ENCODE data around the gene DPH3.

The DPH3 gene

DNA sequence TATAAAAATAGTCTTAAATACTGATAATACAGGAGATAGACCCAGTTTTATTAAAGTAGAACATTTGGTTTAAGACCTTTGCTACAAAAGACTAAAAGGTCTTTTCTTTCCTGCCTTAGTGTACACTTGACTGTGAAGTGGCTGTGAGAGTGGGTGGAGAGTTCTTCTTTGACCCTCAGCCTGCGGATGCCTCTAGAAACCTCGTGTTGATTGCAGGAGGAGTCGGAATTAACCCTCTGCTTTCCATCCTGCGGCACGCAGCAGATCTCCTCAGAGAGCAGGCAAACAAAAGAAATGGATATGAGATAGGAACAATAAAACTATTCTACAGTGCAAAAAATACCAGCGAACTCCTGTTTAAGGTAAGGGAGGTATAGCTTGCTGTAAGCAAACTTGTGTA is 36.8 kb upstream of the DPH3 start:
- peaks cover 96% of the 10 kb centered on the region for H3K4me1 Mint-ChIP-seq
- H3K36me3 Mint-ChIP-seq (ENCODE audit: insufficient read depth): peaks cover 55% of the 10 kb centered on the region

DNA sequence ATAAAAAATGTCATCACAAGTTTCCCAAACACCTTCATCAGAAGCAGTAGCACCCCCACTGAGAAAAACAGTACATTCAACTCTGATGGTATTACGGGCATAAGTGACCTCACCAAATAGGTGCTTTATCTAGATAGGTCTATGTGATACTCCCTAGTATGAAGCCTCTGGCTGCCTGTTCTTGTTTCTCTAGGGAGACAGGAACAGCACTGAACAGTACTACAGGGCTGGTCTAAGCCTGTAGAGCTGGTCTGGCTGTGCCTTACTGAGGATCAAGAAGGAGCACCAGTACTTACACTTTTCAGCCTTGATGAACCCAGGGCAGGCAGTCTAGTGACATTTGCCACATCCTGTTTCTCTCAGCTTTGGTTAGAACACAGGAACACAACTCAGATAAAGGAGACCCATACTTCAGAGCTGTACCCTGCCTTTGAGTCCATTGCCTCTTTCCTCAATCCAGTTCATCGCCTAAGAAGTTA is 36.2 kb upstream of the DPH3 start:
- Mint-ChIP-seq H3K27me3 (no peaks in the 10 kb centered on the region), H3K36me3 (ENCODE audit: insufficient read depth) (peaks cover 60% of the 10 kb centered on the region), H3K9me3 (no peaks in the 10 kb centered on the region), H3K4me3 (peak overlapping the region; percentile 81), H3K4me1 (peaks cover 96% of the 10 kb centered on the region), H3K27ac (ENCODE audit: low read depth) (peak overlapping the region; percentile 95)
- peak; percentile 89 for ATAC-seq (replicated peaks; ENCODE audit: extremely low read depth, poor library complexity, severe bottlenecking)
- peak; percentile 44 to 63 for DNase-seq (ENCODE audit: low spot score in 2 of 2)

More for the DNA sequence above, 36.8 kb upstream of the DPH3 start:
- no peaks in the 10 kb centered on the region for H3K27me3 Mint-ChIP-seq
- no peaks in the 10 kb centered on the region for H3K9me3 Mint-ChIP-seq
- peak; percentile 15 for ATAC-seq (replicated peaks; ENCODE audit: extremely low read depth, poor library complexity, severe bottlenecking)
- peak overlapping the region; percentile 81 for H3K4me3 Mint-ChIP-seq
- H3K27ac Mint-ChIP-seq (ENCODE audit: low read depth): peak overlapping the region; percentile 95
- DNase-seq (ENCODE audit: low spot score in 2 of 2): no peak

DNA sequence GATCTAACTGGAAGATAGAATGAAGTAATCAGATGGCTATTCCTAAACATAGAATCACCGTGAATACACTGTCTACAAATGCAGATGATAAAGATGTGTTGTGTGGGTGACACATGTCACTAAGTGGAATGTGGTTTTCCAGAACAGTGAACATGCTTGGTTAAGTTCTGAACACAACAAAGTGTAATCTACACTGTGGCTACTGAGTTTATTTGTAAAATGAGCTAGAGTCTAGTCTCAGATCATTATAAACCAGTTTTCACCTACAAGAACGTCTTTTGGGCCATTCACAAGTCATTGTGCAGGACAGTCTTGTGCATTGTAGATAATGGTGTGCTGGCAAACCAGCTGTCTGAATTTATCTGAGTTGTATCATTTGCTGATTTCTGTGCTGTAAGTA is 35.6 kb upstream of the DPH3 start:
- ATAC-seq (replicated peaks; ENCODE audit: extremely low read depth, poor library complexity, severe bottlenecking) (peak; percentile 31), DNase-seq (ENCODE audit: low spot score in 2 of 2) (no peak)
- H3K9me3 Mint-ChIP-seq: no peaks in the 10 kb centered on the region
- H3K27me3 Mint-ChIP-seq: no peaks in the 10 kb centered on the region
- peak overlapping the region; percentile 95 for H3K27ac Mint-ChIP-seq (ENCODE audit: low read depth)
- H3K4me1 Mint-ChIP-seq: peaks cover 96% of the 10 kb centered on the region
- peak overlapping the region; percentile 81 for H3K4me3 Mint-ChIP-seq
- peaks cover 62% of the 10 kb centered on the region for H3K36me3 Mint-ChIP-seq (ENCODE audit: insufficient read depth)

GRCh38 chr3:16299746-16300145 is 35.0 kb upstream of the DPH3 start:
- ATAC-seq (replicated peaks; ENCODE audit: extremely low read depth, poor library complexity, severe bottlenecking) (no peak), DNase-seq (ENCODE audit: low spot score in 2 of 2) (no peak)
- peak overlapping the region; percentile 95 for H3K27ac Mint-ChIP-seq (ENCODE audit: low read depth)
- peak overlapping the region; percentile 81 for H3K4me3 Mint-ChIP-seq
- H3K27me3 Mint-ChIP-seq: no peaks in the 10 kb centered on the region
- H3K36me3 Mint-ChIP-seq (ENCODE audit: insufficient read depth): peaks cover 62% of the 10 kb centered on the region
- H3K9me3 Mint-ChIP-seq: no peaks in the 10 kb centered on the region
- peaks cover 92% of the 10 kb centered on the region for H3K4me1 Mint-ChIP-seq

DNA sequence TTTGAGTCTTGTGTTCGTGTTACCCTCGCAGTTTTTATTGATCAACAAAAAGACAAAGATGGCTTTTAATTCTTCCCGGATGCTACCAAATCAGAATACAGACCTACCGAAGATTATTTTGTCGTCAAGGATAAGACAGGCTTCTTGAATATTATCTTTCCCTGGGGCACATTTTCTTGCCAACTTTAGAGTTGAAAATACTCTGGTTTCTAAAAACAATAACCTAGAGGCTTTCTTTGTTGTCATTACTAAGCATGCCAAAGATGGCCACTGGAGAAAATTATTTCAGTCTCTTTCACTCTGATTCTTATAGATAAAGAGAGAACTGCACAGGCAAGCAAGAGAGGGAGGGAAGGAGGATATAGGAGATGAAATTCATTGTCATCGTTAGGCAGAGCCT is 34.1 kb upstream of the DPH3 start:
- H3K27me3 Mint-ChIP-seq: no peaks in the 10 kb centered on the region
- peak overlapping the region; percentile 81 for H3K4me3 Mint-ChIP-seq
- no peak overlapping the region for H3K27ac Mint-ChIP-seq (ENCODE audit: low read depth)
- H3K36me3 Mint-ChIP-seq (ENCODE audit: insufficient read depth): peaks cover 57% of the 10 kb centered on the region
- peaks cover 83% of the 10 kb centered on the region for H3K4me1 Mint-ChIP-seq
- no peaks in the 10 kb centered on the region for H3K9me3 Mint-ChIP-seq
- DNase-seq (ENCODE audit: low spot score in 2 of 2) (no peak), ATAC-seq (replicated peaks; ENCODE audit: extremely low read depth, poor library complexity, severe bottlenecking) (no peak)

- Mint-ChIP-seq H3K27ac (ENCODE audit: low read depth) (no peak overlapping the region), H3K4me3 (peak overlapping the region; percentile 81), H3K4me1 (peaks cover 79% of the 10 kb centered on the region), H3K36me3 (ENCODE audit: insufficient read depth) (peaks cover 55% of the 10 kb centered on the region), H3K9me3 (no peaks in the 10 kb centered on the region), H3K27me3 (no peaks in the 10 kb centered on the region)
- ATAC-seq (replicated peaks; ENCODE audit: extremely low read depth, poor library complexity, severe bottlenecking): no peak
- DNase-seq (ENCODE audit: low spot score in 2 of 2): no peak
Measured at GRCh38 chr3:16297997-16298885, 33.5 kb upstream of the DPH3 start.

DNA sequence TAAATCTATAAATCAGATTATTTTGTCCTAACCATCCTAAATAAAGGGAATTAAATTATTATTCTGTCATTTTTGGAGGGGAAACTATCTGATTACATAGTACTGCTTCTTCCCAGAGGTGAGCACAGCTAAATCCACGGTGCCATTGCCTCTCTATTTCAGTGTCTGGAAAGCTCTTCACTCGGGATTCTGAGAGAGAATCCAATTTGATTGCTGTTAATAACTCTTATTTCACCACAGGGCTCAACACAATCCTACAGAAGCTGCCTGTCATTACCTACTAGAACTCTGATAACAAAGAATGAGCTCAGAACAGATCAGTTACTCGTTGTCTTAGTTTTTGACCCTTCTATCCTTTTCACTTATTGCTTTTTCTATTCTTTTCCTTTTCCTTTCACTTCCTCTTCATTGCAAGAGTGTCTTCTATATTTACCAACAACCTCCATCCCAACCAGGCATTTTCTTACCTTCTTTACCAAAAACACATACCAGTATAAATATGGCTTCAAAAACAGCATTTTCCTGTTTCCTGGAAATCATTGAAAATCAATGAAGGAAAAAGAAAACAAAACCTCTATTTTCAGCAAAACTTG is 30.7 kb upstream of the DPH3 start:
- peak overlapping the region; percentile 29 for H3K4me3 Mint-ChIP-seq
- no peak for ATAC-seq (replicated peaks; ENCODE audit: extremely low read depth, poor library complexity, severe bottlenecking)
- no peaks in the 10 kb centered on the region for H3K9me3 Mint-ChIP-seq
- peak overlapping the region; percentile 45 for H3K27ac Mint-ChIP-seq (ENCODE audit: low read depth)
- peaks cover 45% of the 10 kb centered on the region for H3K36me3 Mint-ChIP-seq (ENCODE audit: insufficient read depth)
- no peaks in the 10 kb centered on the region for H3K27me3 Mint-ChIP-seq
- H3K4me1 Mint-ChIP-seq: peaks cover 73% of the 10 kb centered on the region
- no peak for DNase-seq (ENCODE audit: low spot score in 2 of 2)

- Mint-ChIP-seq H3K9me3 (no peaks in the 10 kb centered on the region), H3K4me3 (no peak overlapping the region), H3K27me3 (no peaks in the 10 kb centered on the region), H3K27ac (ENCODE audit: low read depth) (peak overlapping the region; percentile 19), H3K4me1 (peaks cover 73% of the 10 kb centered on the region), H3K36me3 (ENCODE audit: insufficient read depth) (peaks cover 45% of the 10 kb centered on the region)
- no peak for ATAC-seq (replicated peaks; ENCODE audit: extremely low read depth, poor library complexity, severe bottlenecking)
- no peak for DNase-seq (ENCODE audit: low spot score in 2 of 2)
Measured at GRCh38 chr3:16294844-16295243, 30.1 kb upstream of the DPH3 start.

DNA sequence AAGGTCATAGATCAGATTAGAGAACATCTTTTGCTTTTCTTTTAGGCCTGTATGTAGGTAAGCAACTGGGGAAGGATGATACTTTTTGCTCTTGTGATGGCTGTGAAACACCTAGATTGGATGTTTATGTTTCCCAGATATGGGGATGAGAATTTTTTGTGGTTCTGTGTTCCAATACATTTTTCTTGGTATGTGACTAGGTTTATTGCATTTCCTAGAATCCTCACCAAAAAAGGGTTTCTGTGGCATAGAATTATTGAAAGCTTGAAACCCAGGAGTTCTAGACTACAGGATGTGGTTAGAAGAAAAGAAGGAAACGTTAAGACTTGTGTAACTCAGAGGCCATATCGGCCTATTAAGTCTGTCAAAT is 26.1 kb upstream of the DPH3 start:
- ATAC-seq (replicated peaks; ENCODE audit: extremely low read depth, poor library complexity, severe bottlenecking): no peak
- Mint-ChIP-seq H3K27me3 (no peaks in the 10 kb centered on the region), H3K27ac (ENCODE audit: low read depth) (peak overlapping the region; percentile 87), H3K4me1 (peaks cover 74% of the 10 kb centered on the region), H3K36me3 (ENCODE audit: insufficient read depth) (peaks cover 42% of the 10 kb centered on the region), H3K4me3 (peak overlapping the region; percentile 90), H3K9me3 (no peaks in the 10 kb centered on the region)
- DNase-seq (ENCODE audit: low spot score in 2 of 2): no peak

GRCh38 chr3:16290007-16290826 is 25.5 kb upstream of the DPH3 start:
- Mint-ChIP-seq H3K4me1 (peaks cover 73% of the 10 kb centered on the region), H3K27me3 (no peaks in the 10 kb centered on the region), H3K4me3 (peak overlapping the region; percentile 90), H3K36me3 (ENCODE audit: insufficient read depth) (peaks cover 37% of the 10 kb centered on the region), H3K27ac (ENCODE audit: low read depth) (peak overlapping the region; percentile 87), H3K9me3 (no peaks in the 10 kb centered on the region)
- ATAC-seq (replicated peaks; ENCODE audit: extremely low read depth, poor library complexity, severe bottlenecking): no peak
- peak in 1 of 2 donors; percentile 46 for DNase-seq (ENCODE audit: low spot score in 2 of 2)

DNA sequence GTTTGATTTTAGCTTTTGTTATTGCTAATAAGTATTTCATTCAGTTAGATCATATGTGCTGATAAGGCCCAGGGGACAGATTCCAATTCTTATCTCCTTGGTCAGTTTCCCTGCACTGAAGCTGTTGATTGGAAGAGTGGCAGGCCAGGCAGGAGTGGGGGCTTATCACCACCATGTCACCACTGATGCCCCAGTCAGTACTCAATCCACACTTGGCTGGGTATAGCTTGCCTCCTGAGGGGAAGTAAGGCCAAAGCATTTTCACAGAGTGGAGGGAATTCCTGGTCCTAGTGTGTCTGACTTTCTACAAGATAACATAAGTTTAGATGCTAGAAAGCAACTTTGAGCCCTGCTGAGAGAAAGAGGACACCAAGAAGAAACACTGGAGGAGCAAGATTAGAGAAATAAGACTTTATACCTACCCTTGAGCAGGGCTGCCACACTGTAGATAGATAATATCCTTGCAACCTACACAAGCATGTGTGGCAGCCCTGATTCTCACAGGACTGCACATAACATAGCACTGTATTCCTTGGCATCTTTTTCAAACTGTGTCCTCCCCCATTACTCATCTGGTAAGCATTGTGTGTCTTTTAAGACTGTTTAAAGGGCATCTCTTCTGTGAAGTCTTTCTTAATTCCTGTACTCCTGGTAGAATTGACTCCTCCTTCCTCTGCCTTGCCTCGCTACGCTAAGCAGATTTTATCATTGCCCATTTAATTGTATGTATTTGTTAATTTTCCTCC is 24.6 kb upstream of the DPH3 start:
- H3K9me3 Mint-ChIP-seq: no peaks in the 10 kb centered on the region
- peak overlapping the region; percentile 90 for H3K4me3 Mint-ChIP-seq
- no peak for DNase-seq (ENCODE audit: low spot score in 2 of 2)
- peak overlapping the region; percentile 81 for H3K27ac Mint-ChIP-seq (ENCODE audit: low read depth)
- no peaks in the 10 kb centered on the region for H3K27me3 Mint-ChIP-seq
- H3K36me3 Mint-ChIP-seq (ENCODE audit: insufficient read depth): peaks cover 32% of the 10 kb centered on the region
- H3K4me1 Mint-ChIP-seq: peaks cover 80% of the 10 kb centered on the region
- no peak for ATAC-seq (replicated peaks; ENCODE audit: extremely low read depth, poor library complexity, severe bottlenecking)

DNA sequence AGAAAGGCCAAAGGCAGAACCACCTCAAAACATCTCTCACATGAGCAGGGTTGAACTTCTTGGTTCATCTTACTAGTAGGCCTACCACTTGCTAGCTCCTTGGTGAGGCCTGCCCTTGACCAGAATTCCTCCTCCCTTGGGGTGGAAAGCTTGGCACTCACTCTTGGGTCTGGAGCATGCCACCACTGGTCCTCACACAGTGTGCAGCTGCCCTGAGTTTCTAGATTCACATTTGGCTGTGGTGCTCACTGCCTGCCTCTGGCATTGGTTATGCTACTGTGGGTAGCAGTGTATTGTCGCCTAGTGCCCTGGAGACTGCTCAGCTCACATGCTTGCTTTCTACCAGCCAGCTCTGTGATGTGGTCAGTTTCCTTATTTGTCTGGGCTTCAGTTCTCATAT is 23.9 kb upstream of the DPH3 start:
- H3K4me1 Mint-ChIP-seq: peaks cover 80% of the 10 kb centered on the region
- ATAC-seq (replicated peaks; ENCODE audit: extremely low read depth, poor library complexity, severe bottlenecking): no peak
- H3K27ac Mint-ChIP-seq (ENCODE audit: low read depth): peak overlapping the region; percentile 81
- peaks cover 32% of the 10 kb centered on the region for H3K36me3 Mint-ChIP-seq (ENCODE audit: insufficient read depth)
- DNase-seq (ENCODE audit: low spot score in 2 of 2): no peak
- H3K9me3 Mint-ChIP-seq: no peaks in the 10 kb centered on the region
- H3K27me3 Mint-ChIP-seq: no peaks in the 10 kb centered on the region
- peak overlapping the region; percentile 90 for H3K4me3 Mint-ChIP-seq
